ENCODE results near the gene ZNF253.
"Not testable (repeated sequence)": the region's sequence is repeated elsewhere in the genome, so short reads cannot be mapped to it uniquely, and the experiment has no call there.

ZNF253 gene

GRCh38 chr19:19866611-19867248 is 1.0 kb downstream of the ZNF253 start:
- peak overlapping the region; percentile 63 for H3K4me3 ChIP-seq (ENCODE audit: low read depth, low read length)
- TF ChIP-seq, protein P1, sequence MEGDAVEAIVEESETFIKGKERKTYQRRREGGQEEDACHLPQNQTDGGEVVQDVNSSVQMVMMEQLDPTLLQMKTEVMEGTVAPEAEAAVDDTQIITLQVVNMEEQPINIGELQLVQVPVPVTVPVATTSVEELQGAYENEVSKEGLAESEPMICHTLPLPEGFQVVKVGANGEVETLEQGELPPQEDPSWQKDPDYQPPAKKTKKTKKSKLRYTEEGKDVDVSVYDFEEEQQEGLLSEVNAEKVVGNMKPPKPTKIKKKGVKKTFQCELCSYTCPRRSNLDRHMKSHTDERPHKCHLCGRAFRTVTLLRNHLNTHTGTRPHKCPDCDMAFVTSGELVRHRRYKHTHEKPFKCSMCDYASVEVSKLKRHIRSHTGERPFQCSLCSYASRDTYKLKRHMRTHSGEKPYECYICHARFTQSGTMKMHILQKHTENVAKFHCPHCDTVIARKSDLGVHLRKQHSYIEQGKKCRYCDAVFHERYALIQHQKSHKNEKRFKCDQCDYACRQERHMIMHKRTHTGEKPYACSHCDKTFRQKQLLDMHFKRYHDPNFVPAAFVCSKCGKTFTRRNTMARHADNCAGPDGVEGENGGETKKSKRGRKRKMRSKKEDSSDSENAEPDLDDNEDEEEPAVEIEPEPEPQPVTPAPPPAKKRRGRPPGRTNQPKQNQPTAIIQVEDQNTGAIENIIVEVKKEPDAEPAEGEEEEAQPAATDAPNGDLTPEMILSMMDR (IDR thresholded peaks at IDR 0.05; ENCODE audit: control insufficient read depth, extremely low read depth, insufficient read depth), result no peak

GRCh38 chr19:19870086-19870485 is 4.4 kb downstream of the ZNF253 start:
- DNase-seq (ENCODE audit: low read depth); H3K4me3 ChIP-seq (ENCODE audit: low read depth, low read length): not testable (repeated sequence)

More at GRCh38 chr19:19866611-19867248, 1.0 kb downstream of the ZNF253 start:
- DNase-seq (ENCODE audit: low read depth), result no peak

DNA sequence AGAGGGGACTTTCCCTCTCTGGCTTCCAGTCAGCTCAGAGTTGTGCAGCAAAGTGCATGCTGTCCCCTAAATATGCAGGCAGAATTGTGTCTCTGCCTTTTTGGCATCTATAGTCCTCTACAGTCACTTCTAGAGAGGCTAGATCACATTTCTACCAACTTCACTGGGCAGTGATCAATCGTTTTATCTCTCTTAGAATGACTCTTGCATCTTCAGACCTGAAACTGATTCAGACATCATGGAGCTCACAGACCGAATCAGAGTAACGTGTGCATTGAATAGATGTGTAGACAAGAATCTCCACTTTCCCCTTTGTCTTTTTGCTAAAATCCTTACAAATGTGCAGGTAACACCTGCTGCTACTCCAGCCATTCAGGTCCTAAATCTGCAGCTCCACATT is 6.2 kb downstream of the ZNF253 start:
- no peak overlapping the region for H3K4me3 ChIP-seq (ENCODE audit: low read depth, low read length)
- TF ChIP-seq, protein P1 (IDR thresholded peaks at IDR 0.05; ENCODE audit: control insufficient read depth, extremely low read depth, insufficient read depth), result no peak

GRCh38 chr19:19873381-19873780 is 7.7 kb downstream of the ZNF253 start:
- TF ChIP-seq, protein P1 (IDR thresholded peaks at IDR 0.05; ENCODE audit: control insufficient read depth, extremely low read depth, insufficient read depth), result no peak
- H3K4me3 ChIP-seq (ENCODE audit: low read depth, low read length), result no peak overlapping the region
- DNase-seq (ENCODE audit: low read depth), result no peak

More for the DNA sequence above, 6.2 kb downstream of the ZNF253 start:
- no peak for DNase-seq (ENCODE audit: low read depth)

- no peak overlapping the region for H3K4me3 ChIP-seq (ENCODE audit: low read depth, low read length)
- TF ChIP-seq, protein P1 (IDR thresholded peaks at IDR 0.05; ENCODE audit: control insufficient read depth, extremely low read depth, insufficient read depth), result no peak
- no peak for DNase-seq (ENCODE audit: low read depth)
Observed at GRCh38 chr19:19877724-19878123, 12.0 kb downstream of the ZNF253 start.

GRCh38 chr19:19884583-19884982 is 18.9 kb downstream of the ZNF253 start:
- DNase-seq (ENCODE audit: low read depth), result no peak
- TF ChIP-seq, protein P1 (IDR thresholded peaks at IDR 0.05; ENCODE audit: control insufficient read depth, extremely low read depth, insufficient read depth), result no peak
- H3K4me3 ChIP-seq (ENCODE audit: low read depth, low read length), result no peak overlapping the region

DNA sequence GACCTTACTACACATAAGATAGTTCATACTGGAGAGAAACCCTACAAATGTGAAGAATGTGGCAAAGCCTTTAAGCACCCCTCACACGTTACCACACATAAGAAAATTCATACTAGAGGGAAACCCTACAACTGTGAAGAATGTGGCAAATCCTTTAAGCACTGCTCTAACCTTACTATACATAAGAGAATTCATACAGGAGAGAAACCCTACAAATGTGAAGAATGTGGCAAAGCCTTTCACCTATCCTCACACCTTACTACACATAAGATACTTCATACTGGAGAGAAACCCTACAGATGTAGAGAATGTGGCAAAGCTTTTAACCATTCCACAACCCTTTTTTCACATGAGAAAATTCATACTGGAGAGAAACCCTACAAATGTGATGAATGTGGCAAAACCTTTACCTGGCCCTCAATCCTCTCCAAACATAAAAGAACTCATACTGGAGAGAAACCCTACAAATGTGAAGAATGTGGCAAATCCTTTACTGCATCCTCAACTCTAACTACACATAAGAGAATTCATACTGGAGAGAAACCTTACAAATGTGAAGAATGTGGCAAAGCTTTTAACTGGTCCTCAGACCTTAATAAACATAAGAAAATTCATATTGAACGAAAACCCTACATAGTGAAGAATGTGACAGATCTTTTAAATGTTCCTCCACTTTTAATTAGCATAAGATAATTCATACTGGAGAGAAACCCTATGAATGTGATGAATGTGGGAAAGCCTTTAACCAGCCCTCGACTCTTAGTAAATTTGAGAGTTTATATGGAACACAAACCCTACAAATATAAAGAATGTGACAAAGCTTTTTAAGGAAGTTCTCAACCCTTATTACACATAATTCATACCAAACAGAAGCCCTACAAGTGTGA is 26.6 kb downstream of the ZNF253 start:
- H3K4me3 ChIP-seq (ENCODE audit: low read depth, low read length), result not testable (repeated sequence)

More for the DNA sequence above, 26.6 kb downstream of the ZNF253 start:
- not testable (repeated sequence) for DNase-seq (ENCODE audit: low read depth)
